PC-9 (cell line): ENCODE results near the gene PRR5L. TPM values are rescaled to one million over a fixed set of nuclear protein-coding genes. Genes with fewer than 3 reads are reported as not detected.

Experiments
- BruUV-seq: library from RNA; stranded (reverse); fragments of 400-500 nt; replicated peaks from 2 replicates; lab custom pipeline; 2021; lab: Mats Ljungman, UMichigan
- CTCF ChIA-PET: fragments of 300-600 bp; sonication (Branson Sonifier 250); formaldehyde crosslinking; loops from one replicate; lab custom pipeline; 2022; ENCODE audit warnings: antibody characterized with exemption; lab: Charles Lee
- POLR2A ChIA-PET: fragments of 300-600 bp; sonication (Branson Sonifier 250); formaldehyde crosslinking; loops from one replicate; lab custom pipeline; 2022; ENCODE audit warnings: antibody characterized with exemption; ENCODE audit not compliant: unreplicated experiment; lab: Charles Lee
- DNase-seq, 2 experiments: peaks; one replicate each; pipeline versions ENCODE4 v3.0.0 to v3.0.0-alpha.2; 2015 to 2022; ENCODE audit warnings: mixed read lengths in 1 of 2
- H2AFZ ChIP-seq: fragments of 200-600 bp; sonication (generic); 2 replicates; pipeline ENCODE4 v1.8.1; 2017; ENCODE audit warnings: antibody characterized with exemption
- H3F3A ChIP-seq: fragments of 200-600 bp; sonication (generic); 2 replicates; pipeline ENCODE4 v1.8.1; 2017; ENCODE audit warnings: antibody characterized with exemption, mild to moderate bottlenecking, low read depth; ENCODE audit not compliant: insufficient read depth
- H3K27ac ChIP-seq: fragments of 200-600 bp; sonication (generic); 2 replicates; pipeline ENCODE4 v1.6.1; 2016; ENCODE audit warnings: mixed run types
- H3K27me3 ChIP-seq: fragments of 200-600 bp; sonication (generic); 2 replicates; pipeline ENCODE4 v1.6.1; 2016; ENCODE audit warnings: low read depth, mixed run types; ENCODE audit not compliant: insufficient read depth
- H3K36me3 ChIP-seq: fragments of 200-600 bp; sonication (generic); 2 replicates; pipeline ENCODE4 v1.6.1; 2016; ENCODE audit warnings: low read depth, mixed run types
- H3K4me1 ChIP-seq: fragments of 200-600 bp; sonication (generic); replicated peaks from 2 replicates; pipeline ENCODE4 v1.6.1; 2016; ENCODE audit warnings: mixed run types; ENCODE audit not compliant: insufficient read depth
- H3K4me2 ChIP-seq: fragments of 200-600 bp; sonication (generic); 2 replicates; pipeline ENCODE4 v1.6.1; 2017; ENCODE audit warnings: mixed run types
- H3K4me3 ChIP-seq: fragments of 200-600 bp; sonication (generic); 2 replicates; pipeline ENCODE4 v1.6.1; 2016; ENCODE audit warnings: mixed run types
- H3K79me2 ChIP-seq: fragments of 200-600 bp; sonication (generic); 2 replicates; pipeline ENCODE4 v1.6.1; 2017; ENCODE audit warnings: low read depth, mixed run types
- H3K9me2 ChIP-seq: fragments of 200-600 bp; sonication (generic); 2 replicates; pipeline ENCODE4 v1.8.1; 2017; ENCODE audit warnings: mild to moderate bottlenecking; ENCODE audit not compliant: insufficient read depth
- H3K9me3 ChIP-seq: fragments of 200-600 bp; sonication (generic); 2 replicates; pipeline ENCODE4 v1.8.1; 2016; ENCODE audit warnings: low read depth; ENCODE audit not compliant: insufficient read depth
- H4K20me1 ChIP-seq: fragments of 200-600 bp; sonication (generic); 2 replicates; pipeline ENCODE4 v1.8.1; 2017; ENCODE audit not compliant: insufficient read depth
- EZH2 ChIP-seq: fragments of 200-600 bp; sonication (generic); IDR thresholded peaks from 2 replicates; pipeline ENCODE4 v1.8.0; 2017; ENCODE audit warnings: antibody characterized with exemption, low read depth
- intact Hi-C: fragments of 100-400 bp; cut with micrococcal nuclease; formaldehyde crosslinking; loops from one replicate; pipeline ENCODE4 v1.10.0; 2022; ENCODE audit not compliant: unreplicated experiment
- total RNA-seq: library from RNA; stranded (reverse); gene quantifications from 2 replicates; pipeline ENCODE4 v1.2.3, GENCODE V29; 2021
- TF ChIP-seq, protein P1 (sequence below): fragments of 200-600 bp; sonication (generic); conservative IDR thresholded peaks from 2 replicates; pipeline ENCODE4 v1.6.1; 2017; ENCODE audit warnings: mixed run types, antibody characterized with exemption, mild to moderate bottlenecking, moderate library complexity

Gene PRR5L
- total RNA-seq, 1 experiment from 2014 or later: 5.1 TPM

GRCh38 chr11:36373016-36374010 is 77.2 kb downstream of the PRR5L start:
- no peaks in the 10 kb centered on the region for H3F3A ChIP-seq
- no peak overlapping the region for H3K4me3 ChIP-seq
- H3K27me3 ChIP-seq: peaks cover 4% of the 10 kb centered on the region; the same call in 1 of the 2 replicates
- no peaks in the 10 kb centered on the region for H3K9me3 ChIP-seq
- no peaks in the 10 kb centered on the region for H3K36me3 ChIP-seq
- H3K27ac ChIP-seq: no peak overlapping the region
- no peak overlapping the region for H3K4me2 ChIP-seq
- ChIA-PET CTCF (interaction anchor here (1.3 kb wide), 1 partner anchor 106 kb away, joined by 3 read pairs; no protein-coding TSS in a partner anchor), POLR2A (no interaction called here)
- BruUV-seq: no TSS peak
- H3K9me2 ChIP-seq: peaks cover 3% of the 10 kb centered on the region; the same call in 1 of the 2 replicates
- intact Hi-C loops: no loop called here
- H3K79me2 ChIP-seq: no peaks in the 10 kb centered on the region
- H4K20me1 ChIP-seq: no peaks in the 10 kb centered on the region
- no peaks in the 10 kb centered on the region for H3K4me1 ChIP-seq
- no peak for DNase-seq
- H2AFZ ChIP-seq: no peak overlapping the region
- TF ChIP-seq, protein P1, sequence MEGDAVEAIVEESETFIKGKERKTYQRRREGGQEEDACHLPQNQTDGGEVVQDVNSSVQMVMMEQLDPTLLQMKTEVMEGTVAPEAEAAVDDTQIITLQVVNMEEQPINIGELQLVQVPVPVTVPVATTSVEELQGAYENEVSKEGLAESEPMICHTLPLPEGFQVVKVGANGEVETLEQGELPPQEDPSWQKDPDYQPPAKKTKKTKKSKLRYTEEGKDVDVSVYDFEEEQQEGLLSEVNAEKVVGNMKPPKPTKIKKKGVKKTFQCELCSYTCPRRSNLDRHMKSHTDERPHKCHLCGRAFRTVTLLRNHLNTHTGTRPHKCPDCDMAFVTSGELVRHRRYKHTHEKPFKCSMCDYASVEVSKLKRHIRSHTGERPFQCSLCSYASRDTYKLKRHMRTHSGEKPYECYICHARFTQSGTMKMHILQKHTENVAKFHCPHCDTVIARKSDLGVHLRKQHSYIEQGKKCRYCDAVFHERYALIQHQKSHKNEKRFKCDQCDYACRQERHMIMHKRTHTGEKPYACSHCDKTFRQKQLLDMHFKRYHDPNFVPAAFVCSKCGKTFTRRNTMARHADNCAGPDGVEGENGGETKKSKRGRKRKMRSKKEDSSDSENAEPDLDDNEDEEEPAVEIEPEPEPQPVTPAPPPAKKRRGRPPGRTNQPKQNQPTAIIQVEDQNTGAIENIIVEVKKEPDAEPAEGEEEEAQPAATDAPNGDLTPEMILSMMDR: no peak
- TF ChIP-seq EZH2: no peak

- DNase-seq: no peak
- Histone ChIP-seq H3F3A (no peaks in the 10 kb centered on the region), H3K36me3 (no peaks in the 10 kb centered on the region), H3K9me2 (peaks cover 3% of the 10 kb centered on the region; the same call in 1 of the 2 replicates), H3K27me3 (peaks cover 4% of the 10 kb centered on the region), H3K79me2 (no peaks in the 10 kb centered on the region), H3K9me3 (no peaks in the 10 kb centered on the region), H3K4me2 (no peak overlapping the region), H4K20me1 (no peaks in the 10 kb centered on the region), H2AFZ (no peak overlapping the region), H3K4me3 (no peak overlapping the region), H3K4me1 (no peaks in the 10 kb centered on the region), H3K27ac (no peak overlapping the region)
- ChIA-PET POLR2A (no interaction called here), CTCF (no interaction called here)
- TF ChIP-seq, protein P1: no peak
- TF ChIP-seq EZH2: no peak
- intact Hi-C loops: no loop called here
- BruUV-seq: no TSS peak
These were observed 78.6 kb downstream of the PRR5L start for GRCh38 chr11:36374726-36375125.

- Histone ChIP-seq H3K4me2 (peak overlapping the region; percentile 56), H4K20me1 (no peaks in the 10 kb centered on the region), H3K79me2 (no peaks in the 10 kb centered on the region), H3K36me3 (no peaks in the 10 kb centered on the region), H3K9me2 (peaks cover 3% of the 10 kb centered on the region; the same call in 1 of the 2 replicates), H3K4me1 (no peaks in the 10 kb centered on the region), H2AFZ (peak overlapping the region; percentile 72), H3K27me3 (peaks cover 4% of the 10 kb centered on the region), H3F3A (no peaks in the 10 kb centered on the region), H3K27ac (no peak overlapping the region), H3K4me3 (peak overlapping the region; percentile 58; the same call in 1 of the 2 replicates), H3K9me3 (no peaks in the 10 kb centered on the region)
- no peak for DNase-seq
- no TSS peak for BruUV-seq
- ChIA-PET POLR2A (no interaction called here), CTCF (interaction anchor here (0.7 to 0.9 kb wide), 3 partner anchors 52 to 713 kb away, joined by 3 to 7 read pairs (median 4); partner anchors contain the start of gene TRIM44)
- no peak for TF ChIP-seq EZH2
- TF ChIP-seq, protein P1: no peak
- intact Hi-C loops: no loop called here
These were observed 79.4 kb downstream of the PRR5L start for GRCh38 chr11:36375353-36376008.
